HEK293T (cell line): ENCODE measurements around the gene SLC8A1.

ENCODE experiments used
- ARNT ChIP-seq: fragments of 450-650 bp; IDR thresholded peaks from 2 replicates; pipeline ENCODE4 v1.6.1; 2017; ENCODE audit warnings: mild to moderate bottlenecking
- BHLHE40 ChIP-seq: fragments of 450-650 bp; IDR thresholded peaks from 2 replicates; pipeline ENCODE4 v1.6.1; 2016; ENCODE audit warnings: mild to moderate bottlenecking, moderate library complexity, borderline replicate concordance
- CTBP1 ChIP-seq: fragments of 450-650 bp; IDR thresholded peaks from 2 replicates; pipeline ENCODE4 v1.6.1; 2016; ENCODE audit warnings: borderline replicate concordance
- ELF4 ChIP-seq: fragments of 450-650 bp; IDR thresholded peaks from 2 replicates; pipeline ENCODE4 v1.6.1; 2017; ENCODE audit warnings: antibody characterized with exemption
- FOXA1 ChIP-seq: fragments of 450-650 bp; IDR thresholded peaks from 2 replicates; pipeline ENCODE4 v1.6.1; 2016; ENCODE audit warnings: mild to moderate bottlenecking
- FOXK2 ChIP-seq: fragments of 450-650 bp; IDR thresholded peaks from 2 replicates; pipeline ENCODE4 v1.6.1; 2016; ENCODE audit warnings: mild to moderate bottlenecking
- HDGF ChIP-seq: fragments of 450-650 bp; IDR thresholded peaks from 2 replicates; pipeline ENCODE4 v1.6.1; 2017; ENCODE audit warnings: antibody characterized with exemption, borderline replicate concordance
- L3MBTL2 ChIP-seq: fragments of 450-650 bp; conservative IDR thresholded peaks from 2 replicates; pipeline ENCODE4 v1.6.1; 2016; ENCODE audit warnings: mild to moderate bottlenecking
- LEF1 ChIP-seq: fragments of 450-650 bp; IDR thresholded peaks from 2 replicates; pipeline ENCODE4 v1.6.1; 2017; ENCODE audit warnings: mild to moderate bottlenecking, borderline replicate concordance
- NFRKB ChIP-seq: fragments of 450-650 bp; IDR thresholded peaks from 2 replicates; pipeline ENCODE4 v1.6.1; 2016; ENCODE audit warnings: mild to moderate bottlenecking, moderate library complexity
- SP1 ChIP-seq: fragments of 450-650 bp; IDR thresholded peaks from 2 replicates; pipeline ENCODE4 v1.6.1; 2017
- SUZ12 ChIP-seq: fragments of 450-650 bp; IDR thresholded peaks from 2 replicates; pipeline ENCODE4 v1.6.1; 2016; ENCODE audit warnings: mild to moderate bottlenecking
- TARDBP ChIP-seq: fragments of 450-650 bp; IDR thresholded peaks from 2 replicates; pipeline ENCODE4 v1.6.1; 2016
- ZNF384 ChIP-seq: fragments of 450-650 bp; IDR thresholded peaks from 2 replicates; pipeline ENCODE4 v1.6.1; 2016

DNA sequence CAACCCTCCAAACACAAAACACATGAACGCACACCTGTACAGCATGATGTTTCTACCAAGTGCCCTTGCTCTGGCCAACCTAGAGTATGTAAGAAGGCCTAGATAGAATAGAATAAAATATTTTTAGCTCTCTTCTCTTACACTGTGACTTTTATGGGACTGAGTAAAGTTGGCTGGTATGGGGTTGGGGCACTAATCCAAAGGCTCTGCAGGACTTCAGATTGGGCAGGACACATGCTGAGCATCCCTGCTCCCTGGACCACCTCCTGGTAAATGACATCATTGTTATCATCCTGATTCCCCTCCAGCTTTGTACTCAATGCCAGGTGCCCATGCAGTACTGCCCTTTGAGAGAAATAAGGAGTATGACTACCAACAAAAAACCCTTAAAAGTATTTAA, 322.2 kb downstream of the SLC8A1 start:
- TF ChIP-seq FOXK2 (no peak), NFRKB (no peak), SP1 (no peak), SUZ12 (no peak), L3MBTL2 (no peak), HDGF (no peak), ARNT (no peak), LEF1 (no peak), TARDBP (no peak), ZNF384 (no peak), FOXA1 (no peak), BHLHE40 (no peak), ELF4 (no peak), CTBP1 (no peak)
